NCI-H1092 treated with DMSO at 0.1 percent for 48 hours (cell line): ENCODE results near the gene KIF21A.

Experiments
- DNase-seq: peaks from one replicate; lab custom pipeline; 2025; lab: John Stamatoyannopoulos, UW

KIF21A gene

GRCh38 chr12:39435531-39435930 is 7.4 kb downstream of the KIF21A start:
- DNase-seq = no peak

GRCh38 chr12:39431797-39432196 is 11.1 kb downstream of the KIF21A start:
- no peak for DNase-seq

GRCh38 chr12:39431002-39431796 is 11.7 kb downstream of the KIF21A start:
- DNase-seq = no peak

- DNase-seq = no peak
Observed at GRCh38 chr12:39429809-39430208, 13.1 kb downstream of the KIF21A start.

- DNase-seq = no peak
Observed at GRCh38 chr12:39427360-39427808, 15.5 kb downstream of the KIF21A start.

GRCh38 chr12:39426636-39427240 is 16.2 kb downstream of the KIF21A start:
- no peak for DNase-seq

- no peak for DNase-seq
Observed at GRCh38 chr12:39420043-39420442, 22.9 kb downstream of the KIF21A start.

- no peak for DNase-seq
Observed at GRCh38 chr12:39419471-39419870, 23.4 kb downstream of the KIF21A start.

GRCh38 chr12:39417916-39418315 is 25.0 kb downstream of the KIF21A start:
- DNase-seq = no peak

- no peak for DNase-seq
Observed at GRCh38 chr12:39413836-39414771, 28.8 kb downstream of the KIF21A start.

- no peak for DNase-seq
Observed at GRCh38 chr12:39412210-39412609, 30.7 kb downstream of the KIF21A start.

- DNase-seq = no peak
Observed at GRCh38 chr12:39406262-39406661, 36.7 kb downstream of the KIF21A start.

GRCh38 chr12:39405580-39405979 is 37.3 kb downstream of the KIF21A start:
- DNase-seq = no peak

GRCh38 chr12:39404000-39404399 is 38.9 kb downstream of the KIF21A start:
- no peak for DNase-seq

GRCh38 chr12:39403376-39403775 is 39.5 kb downstream of the KIF21A start:
- DNase-seq = no peak

GRCh38 chr12:39402922-39403321 is 40.0 kb downstream of the KIF21A start:
- no peak for DNase-seq

GRCh38 chr12:39401459-39401858 is 41.5 kb downstream of the KIF21A start:
- no peak for DNase-seq

- no peak for DNase-seq
Observed at GRCh38 chr12:39395866-39396265, 47.1 kb downstream of the KIF21A start.

- no peak for DNase-seq
Observed at GRCh38 chr12:39393890-39394289, 49.0 kb downstream of the KIF21A start.

- no peak for DNase-seq
Observed at GRCh38 chr12:39393179-39393578, 49.7 kb downstream of the KIF21A start.

- DNase-seq = no peak
Observed at GRCh38 chr12:39392154-39392925, 50.6 kb downstream of the KIF21A start.

GRCh38 chr12:39390752-39391151 is 52.2 kb downstream of the KIF21A start:
- DNase-seq = no peak
